Suprapubic skin (tissue), 4 donors: Measurements from ENCODE around the gene LPP. TPM values are rescaled to one million over a fixed set of nuclear protein-coding genes. Genes with fewer than 3 reads are reported as not detected.

Experiments used
- DNase-seq, 2 donors: peaks; one replicate each; pipeline ENCODE4 v3.0.0-alpha.2; 2019; ENCODE audit warnings: low spot score in 2 of 2
- H3K27ac ChIP-seq: fragments of 200-600 bp; sonication (generic); one replicate; pipeline ENCODE4 v1.5.1; 2019
- H3K27me3 ChIP-seq: fragments of 200-600 bp; sonication (generic); one replicate; pipeline ENCODE4 v1.5.1; 2019
- H3K36me3 ChIP-seq: fragments of 200-600 bp; sonication (generic); one replicate; pipeline ENCODE4 v1.5.1; 2019
- H3K4me1 ChIP-seq: fragments of 200-600 bp; sonication (generic); one replicate; pipeline ENCODE4 v1.5.1; 2019
- H3K4me3 ChIP-seq: fragments of 200-600 bp; sonication (generic); one replicate; pipeline ENCODE4 v1.5.1; 2019; ENCODE audit warnings: mild to moderate bottlenecking
- H3K9me3 ChIP-seq: fragments of 200-600 bp; sonication (generic); one replicate; pipeline ENCODE4 v1.5.1; 2019
- CTCF ChIP-seq, 2 donors: fragments of 200-600 bp in 1 of 2; fragments of 450-650 bp in 1 of 2; sonication (generic) in 1 of 2; IDR thresholded peaks; one replicate each; pipeline ENCODE4 v1.5.1; 2016 to 2019; ENCODE audit warnings: antibody characterized with exemption in 2 of 2, mild to moderate bottlenecking in 1 of 2, moderate library complexity in 1 of 2
- EP300 ChIP-seq: sonication (generic); formaldehyde crosslinking; IDR thresholded peaks from one replicate; pipeline ENCODE4 v1.6.1; 2017; ENCODE audit warnings: antibody characterized with exemption
- POLR2A ChIP-seq, 2 donors: fragments of 450-650 bp; IDR thresholded peaks; one replicate each; pipeline ENCODE4 v1.6.1; 2017; ENCODE audit warnings: antibody characterized with exemption in 2 of 2, mild to moderate bottlenecking in 2 of 2, moderate library complexity in 2 of 2
- POLR2AphosphoS5 ChIP-seq, 3 donors: sonication (generic); formaldehyde crosslinking; IDR thresholded peaks; one replicate each; pipeline ENCODE4 v1.6.1; 2017; ENCODE audit warnings: antibody characterized with exemption in 3 of 3
- WGBS: methylation state at CpG from one replicate; pipeline ENCODE4 v1.1.5; 2018; 5-methylcytosine and 5-hydroxymethylcytosine counted together
- total RNA-seq, 4 donors: library from RNA; depleted of rRNA; stranded (reverse); fragments of >200 nt; gene quantifications; one replicate each; pipeline ENCODE4 v1.1.0, GENCODE V29; 2016

LPP gene
- total RNA-seq, 4 donors from 2014 or later, result 56.8 to 127 (median 84.2) TPM

- peaks cover 2% of the 10 kb centered on the region for H3K4me1 ChIP-seq
- no peaks in the 10 kb centered on the region for H3K27me3 ChIP-seq
- DNase-seq, result no peak
- H3K36me3 ChIP-seq, result no peaks in the 10 kb centered on the region
- H3K9me3 ChIP-seq, result no peaks in the 10 kb centered on the region
- H3K27ac ChIP-seq, result no peak overlapping the region
- 90% methylated on average over 3 of the region's 3 CpGs for WGBS
- no peak overlapping the region for H3K4me3 ChIP-seq
- TF ChIP-seq EP300 (no peak), CTCF (IDR thresholded peaks at IDR 0.05) (no peak), POLR2AphosphoS5 (IDR thresholded peaks at IDR 0.05) (no peak), POLR2A (IDR thresholded peaks at IDR 0.05) (no peak)
These were observed 510.8 kb downstream of the LPP start for GRCh38 chr3:188664795-188665194.

- 87% methylated on average over 2 of the region's 2 CpGs for whole genome bisulfite sequencing
- no peak overlapping the region for H3K4me3 ChIP-seq
- no peak for DNase-seq
- H3K27me3 ChIP-seq, result no peaks in the 10 kb centered on the region
- no peak overlapping the region for H3K27ac ChIP-seq
- peaks cover 15% of the 10 kb centered on the region for H3K4me1 ChIP-seq
- TF ChIP-seq EP300, result no peak
- TF ChIP-seq CTCF (IDR thresholded peaks at IDR 0.05), result no peak
- no peak for TF ChIP-seq POLR2AphosphoS5 (IDR thresholded peaks at IDR 0.05)
- TF ChIP-seq POLR2A (IDR thresholded peaks at IDR 0.05), result no peak
- H3K36me3 ChIP-seq, result no peaks in the 10 kb centered on the region
- H3K9me3 ChIP-seq, result no peaks in the 10 kb centered on the region
These were observed 514.0 kb downstream of the LPP start for GRCh38 chr3:188667926-188668325.

- no peak for TF ChIP-seq POLR2A (IDR thresholded peaks at IDR 0.05)
- no peak for TF ChIP-seq POLR2AphosphoS5 (IDR thresholded peaks at IDR 0.05)
- no peak for TF ChIP-seq CTCF (IDR thresholded peaks at IDR 0.05)
- TF ChIP-seq EP300, result no peak
- Histone ChIP-seq H3K4me1 (peaks cover 33% of the 10 kb centered on the region), H3K27me3 (no peaks in the 10 kb centered on the region), H3K27ac (no peak overlapping the region), H3K9me3 (no peaks in the 10 kb centered on the region), H3K4me3 (no peak overlapping the region), H3K36me3 (no peaks in the 10 kb centered on the region)
- 84% methylated on average over 5 of the region's 5 CpGs for whole genome bisulfite sequencing
- no peak for DNase-seq
These were observed 516.5 kb downstream of the LPP start for GRCh38 chr3:188670446-188670845.

- H3K27ac ChIP-seq, result peak overlapping the region; percentile 41
- WGBS, result 34% methylated on average over 4 of the region's 4 CpGs
- no peaks in the 10 kb centered on the region for H3K27me3 ChIP-seq
- no peak for TF ChIP-seq POLR2A (IDR thresholded peaks at IDR 0.05)
- DNase-seq, result no peak
- peaks cover 33% of the 10 kb centered on the region for H3K4me1 ChIP-seq
- no peaks in the 10 kb centered on the region for H3K36me3 ChIP-seq
- peak overlapping the region; percentile 22 for H3K4me3 ChIP-seq
- H3K9me3 ChIP-seq, result no peaks in the 10 kb centered on the region
These were observed 518.0 kb downstream of the LPP start for GRCh38 chr3:188671971-188672370.

GRCh38 chr3:188672840-188673239 is 518.9 kb downstream of the LPP start:
- no peak overlapping the region for H3K27ac ChIP-seq

More at GRCh38 chr3:188672840-188673239, 518.9 kb downstream of the LPP start:
- H3K27me3 ChIP-seq, result no peaks in the 10 kb centered on the region
- no peak for TF ChIP-seq EP300
- TF ChIP-seq CTCF (IDR thresholded peaks at IDR 0.05), result no peak
- TF ChIP-seq POLR2AphosphoS5 (IDR thresholded peaks at IDR 0.05), result no peak
- TF ChIP-seq POLR2A (IDR thresholded peaks at IDR 0.05), result no peak
- H3K4me1 ChIP-seq, result peaks cover 33% of the 10 kb centered on the region
- H3K36me3 ChIP-seq, result no peaks in the 10 kb centered on the region
- H3K4me3 ChIP-seq, result no peak overlapping the region
- no peaks in the 10 kb centered on the region for H3K9me3 ChIP-seq
- WGBS, result 65% methylated on average over 4 of the region's 4 CpGs
- DNase-seq, result no peak
